Midbrain (tissue), 1 donor: Measurements from ENCODE around the gene ZNF235.
"Not testable (repeated sequence)": the region's sequence is repeated elsewhere in the genome, so short reads cannot be mapped to it uniquely, and the experiment has no call there.

ENCODE experiments used
- DNase-seq: peaks from one replicate; lab custom pipeline; 2025; lab: John Stamatoyannopoulos, UW

ZNF235 gene

GRCh38 chr19:44255705-44256411, 49.0 kb downstream of the ZNF235 start:
- no peak for DNase-seq

- DNase-seq = no peak
Observed at GRCh38 chr19:44254496-44254895, 50.3 kb downstream of the ZNF235 start.

GRCh38 chr19:44253392-44253791, 51.4 kb downstream of the ZNF235 start:
- DNase-seq = not testable (repeated sequence)

- DNase-seq = not testable (repeated sequence)
Observed at GRCh38 chr19:44252332-44252731, 52.5 kb downstream of the ZNF235 start.

- DNase-seq = no peak
Observed at GRCh38 chr19:44236384-44236783, 68.4 kb downstream of the ZNF235 start.
